HG02763 (cell line): ENCODE results near the gene NANOG.
"Not testable (repeated sequence)": the region's sequence is repeated elsewhere in the genome, so short reads cannot be mapped to it uniquely, and the experiment has no call there.

Source experiments
- ATAC-seq: cut with Tn5 transposase; IDR thresholded peaks from one replicate; pipeline ENCODE4 v1.9.1; 2021; ENCODE audit warnings: mild to moderate bottlenecking, moderate library complexity; ENCODE audit not compliant: unreplicated experiment

Gene NANOG

DNA sequence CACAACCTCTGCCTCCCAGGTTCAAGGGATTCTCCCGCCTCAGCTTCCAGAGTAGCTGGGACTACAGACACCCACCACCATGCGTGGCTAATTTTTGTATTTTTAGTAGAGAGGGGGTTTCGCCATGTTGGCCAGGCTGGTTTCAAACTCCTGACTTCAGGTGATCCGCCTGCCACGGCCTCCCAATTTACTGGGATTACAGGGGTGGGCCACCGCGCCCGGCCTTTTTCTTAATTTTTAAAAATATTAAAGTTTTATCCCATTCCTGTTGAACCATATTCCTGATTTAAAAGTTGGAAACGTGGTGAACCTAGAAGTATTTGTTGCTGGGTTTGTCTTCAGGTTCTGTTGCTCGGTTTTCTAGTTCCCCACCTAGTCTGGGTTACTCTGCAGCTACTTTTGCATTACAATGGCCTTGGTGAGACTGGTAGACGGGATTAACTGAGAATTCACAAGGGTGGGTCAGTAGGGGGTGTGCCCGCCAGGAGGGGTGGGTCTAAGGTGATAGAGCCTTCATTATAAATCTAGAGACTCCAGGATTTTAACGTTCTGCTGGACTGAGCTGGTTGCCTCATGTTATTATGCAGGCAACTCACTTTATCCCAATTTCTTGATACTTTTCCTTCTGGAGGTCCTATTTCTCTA, at the start of gene NANOG:
Gene NANOG, plus strand, starts transcription at position 519 of the 645 bp plus-strand sequence. CDS start 213 bp downstream, outside the sequence.
- ATAC-seq = not testable (repeated sequence)

DNA sequence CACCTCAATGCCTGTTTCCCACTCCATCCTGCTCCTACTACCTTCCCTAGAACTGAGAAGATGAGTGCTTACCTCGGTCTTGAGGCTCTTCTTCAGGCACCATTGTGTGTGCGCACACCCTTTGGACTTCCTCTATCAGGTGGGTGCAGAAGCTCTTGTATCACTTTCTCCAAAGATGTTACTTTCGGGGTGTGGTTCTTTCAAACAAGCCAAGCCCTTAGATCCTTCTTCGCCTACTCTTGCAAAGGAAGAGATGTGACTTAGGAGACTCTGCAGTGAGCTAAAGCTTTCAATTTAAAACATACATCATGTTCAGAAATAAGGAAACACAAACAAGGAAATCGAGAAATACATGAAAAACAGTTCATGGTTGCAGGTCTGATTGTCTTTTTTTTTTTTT, 42.0 kb upstream of the NANOG start, which contains the start of gene CLEC4C:
Gene CLEC4C, minus strand, starts transcription at position 130 of the 400 bp plus-strand sequence. Its CDS starts 27 bp downstream, at position 103.
- no peak for ATAC-seq

- ATAC-seq = no peak
Measured at GRCh38 chr12:7748852-7749251, 40.4 kb upstream of the NANOG start.

- no peak for ATAC-seq
Measured at GRCh38 chr12:7749442-7749841, 39.8 kb upstream of the NANOG start.

- no peak for ATAC-seq
Measured at GRCh38 chr12:7750350-7750749, 38.9 kb upstream of the NANOG start.

- no peak for ATAC-seq
Measured at GRCh38 chr12:7751394-7751793, 37.8 kb upstream of the NANOG start.

- not testable (repeated sequence) for ATAC-seq
Measured at GRCh38 chr12:7751941-7752922, 37.0 kb upstream of the NANOG start.

DNA sequence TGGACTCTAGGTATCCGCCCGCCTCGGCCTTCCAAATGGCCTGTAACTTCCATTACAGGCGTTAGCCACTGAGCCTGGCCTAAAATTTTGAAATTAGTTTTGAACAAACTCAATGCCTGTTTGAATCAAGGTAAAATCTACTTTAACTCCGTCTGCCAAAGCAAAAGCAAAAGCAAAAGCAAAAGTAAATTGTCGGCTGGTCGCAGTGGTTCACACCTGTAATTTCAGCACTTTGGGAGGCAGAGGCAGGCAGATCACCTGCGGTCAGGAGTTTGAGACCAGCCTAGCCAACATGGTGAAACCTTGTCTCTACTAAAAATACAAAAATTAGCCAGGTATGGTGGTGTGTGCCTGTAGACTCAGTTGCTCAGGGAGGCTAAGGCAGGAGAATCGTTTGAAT, 33.5 kb upstream of the NANOG start:
- not testable (repeated sequence) for ATAC-seq

GRCh38 chr12:7756993-7757392, 32.2 kb upstream of the NANOG start:
- ATAC-seq = no peak

DNA sequence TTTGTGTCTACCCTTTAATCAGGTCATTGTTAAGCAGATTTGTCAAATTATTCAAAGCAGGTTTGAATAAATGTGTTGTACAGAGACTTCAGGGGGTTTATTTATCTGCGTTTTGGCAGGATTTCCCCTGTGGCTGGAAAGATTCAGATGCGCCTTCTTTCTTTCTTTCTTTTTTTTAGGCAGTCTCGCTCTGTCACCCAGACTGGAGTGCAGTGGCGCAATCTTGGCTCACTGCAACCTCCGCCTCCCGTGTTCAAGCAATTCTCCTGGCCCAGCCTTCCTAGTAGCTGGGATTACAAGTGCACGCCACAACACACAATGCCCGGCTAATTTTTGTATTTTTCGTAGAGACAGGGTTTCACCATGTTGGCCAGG, 30.4 kb upstream of the NANOG start:
- no peak for ATAC-seq

- ATAC-seq = no peak
Measured at GRCh38 chr12:7769999-7770398, 19.2 kb upstream of the NANOG start.

DNA sequence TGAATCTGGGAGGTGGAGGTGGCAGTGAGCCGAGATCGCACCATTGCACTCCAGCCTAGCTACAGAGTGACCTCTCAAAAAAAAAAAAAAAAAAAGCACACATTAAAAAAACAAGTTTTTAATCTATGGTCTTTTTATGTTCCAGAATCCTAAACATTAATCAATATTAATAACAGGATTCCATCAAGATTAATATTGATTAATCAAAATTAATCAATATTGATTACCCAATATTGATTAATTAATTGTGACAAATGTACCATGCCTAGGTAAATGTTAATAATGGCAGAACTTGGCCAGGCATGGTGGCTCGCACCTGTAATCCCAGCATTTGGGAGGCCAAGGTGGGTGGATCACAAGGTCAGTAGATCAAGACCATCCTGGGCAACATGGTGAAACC, 7.9 kb upstream of the NANOG start:
- ATAC-seq = no peak

- no peak for ATAC-seq
Measured at GRCh38 chr12:7782055-7782454, 7.1 kb upstream of the NANOG start.

GRCh38 chr12:7783433-7783832, 5.8 kb upstream of the NANOG start:
- ATAC-seq = not testable (repeated sequence)

- ATAC-seq = no peak
Measured at GRCh38 chr12:7784701-7785100, 4.5 kb upstream of the NANOG start.

- ATAC-seq = no peak
Measured at GRCh38 chr12:7787574-7788293, 1.5 kb upstream of the NANOG start.

GRCh38 chr12:7788294-7788660, 925 bp upstream of the NANOG start:
- no peak for ATAC-seq

GRCh38 chr12:7793211-7793610, 4.0 kb downstream of the NANOG start:
- no peak for ATAC-seq

DNA sequence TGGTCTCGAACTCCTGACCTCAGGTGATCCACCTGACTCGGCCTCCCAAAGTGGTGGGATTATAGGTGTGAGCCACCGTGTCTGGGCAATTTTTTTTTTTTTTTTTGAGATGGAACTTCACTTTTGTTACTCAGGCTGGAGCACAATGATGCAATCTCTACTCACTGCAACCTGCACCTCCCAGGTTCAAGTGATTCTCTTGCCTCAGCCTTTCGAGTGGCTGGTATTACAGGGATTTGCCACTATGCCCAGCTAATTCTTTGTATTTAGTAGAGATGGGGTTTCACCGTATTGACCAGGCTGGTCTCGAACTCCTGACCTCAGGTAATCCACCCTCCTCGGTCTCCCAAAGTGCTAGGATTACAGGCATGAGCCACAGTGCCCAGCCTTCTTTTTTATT, 8.1 kb downstream of the NANOG start:
- ATAC-seq = not testable (repeated sequence)

GRCh38 chr12:7797698-7798398, 8.6 kb downstream of the NANOG start:
- ATAC-seq = no peak
